H1 (cell line): ENCODE data around the gene RBM8A. TPM values are rescaled to one million over a fixed set of nuclear protein-coding genes. Genes with fewer than 3 reads are reported as not detected.
A peak's percentile ranks its signal among the peaks of the same experiment; 100 is the strongest.

Source experiments
- CTCF ChIA-PET: fragments of 300-600 bp; sonication (Branson Sonifier 250); formaldehyde crosslinking; loops from one replicate; lab custom pipeline; 2021; ENCODE audit not compliant: partially characterized antibody; lab: Charles Lee
- POLR2A ChIA-PET: fragments of 300-600 bp; sonication (Branson Sonifier 250); formaldehyde crosslinking; loops from one replicate; lab custom pipeline; 2021; ENCODE audit warnings: inconsistent platforms; ENCODE audit not compliant: partially characterized antibody; lab: Charles Lee
- DNase-seq, 2 experiments: peaks; one replicate each; pipeline versions ENCODE4 v3.0.0 to v3.0.0-alpha.2; 2010 to 2022; ENCODE audit warnings: low spot score in 2 of 2, low read depth in 1 of 2, mixed read lengths in 1 of 2
- FAIRE-seq: peaks from 2 replicates; lab custom pipeline; 2011; peaks lifted over from hg19 to GRCh38; lab: Jason Lieb, UNC
- H2AFZ ChIP-seq: 2 replicates; pipeline ENCODE4 v1.8.1; 2012; ENCODE audit warnings: low read length, inconsistent platforms
- H2AK5ac ChIP-seq: 2 replicates; pipeline ENCODE4 v1.6.1; 2013; ENCODE audit warnings: low read depth, low read length
- H2BK120ac ChIP-seq: replicated peaks from 2 replicates; pipeline ENCODE3; 2013; ENCODE audit warnings: low read depth, low read length, inconsistent platforms
- H2BK12ac ChIP-seq: 2 replicates; pipeline ENCODE4 v1.6.1; 2013; ENCODE audit warnings: low read depth, low read length
- H2BK15ac ChIP-seq: 2 replicates; pipeline ENCODE4 v1.6.1; 2013; ENCODE audit warnings: low read length
- H2BK20ac ChIP-seq: 2 replicates; pipeline ENCODE4 v1.6.1; 2013; ENCODE audit warnings: low read length
- H2BK5ac ChIP-seq: 2 replicates; pipeline ENCODE4 v1.6.1; 2013; ENCODE audit warnings: low read depth, low read length
- H3K14ac ChIP-seq: 2 replicates; pipeline ENCODE4 v1.6.1; 2013; ENCODE audit warnings: inconsistent platforms; ENCODE audit not compliant: insufficient read length
- H3K18ac ChIP-seq: 2 replicates; pipeline ENCODE4 v1.6.1; 2013; ENCODE audit warnings: low read length; ENCODE audit errors: extremely low read depth
- H3K23ac ChIP-seq: 2 replicates; pipeline ENCODE4 v1.6.1; 2013; ENCODE audit warnings: inconsistent platforms; ENCODE audit not compliant: insufficient read length
- H3K23me2 ChIP-seq: 2 replicates; pipeline ENCODE4 v1.6.1; 2013; ENCODE audit warnings: low read depth, low read length
- H3K27ac ChIP-seq: 2 replicates; pipeline ENCODE4 v1.6.1; 2011; ENCODE audit warnings: low read depth, low read length, inconsistent platforms
- H3K27me3 ChIP-seq, 4 experiments: replicated peaks in 1 of 4; 1 replicate in 1 of 4; 2 replicates in 3 of 4; pipeline versions ENCODE4 v1.6.1 to v1.8.1; 2011 to 2013; ENCODE audit warnings: low read length in 3 of 4, mild to moderate bottlenecking in 3 of 4, inconsistent platforms in 2 of 4, mixed read lengths in 2 of 4, moderate library complexity in 1 of 4; ENCODE audit not compliant: control insufficient read depth in 3 of 4, insufficient read depth in 3 of 4; ENCODE audit errors: extremely low read depth in 1 of 4
- H3K36me3 ChIP-seq, 4 experiments: 2 replicates each; pipeline versions ENCODE4 v1.6.1 to v1.8.1; 2011 to 2013; ENCODE audit warnings: mild to moderate bottlenecking in 4 of 4, low read length in 3 of 4, moderate library complexity in 2 of 4, control low read depth in 1 of 4, inconsistent platforms in 1 of 4; ENCODE audit not compliant: insufficient read depth in 4 of 4, control insufficient read depth in 2 of 4
- H3K4ac ChIP-seq: replicated peaks from 2 replicates; pipeline ENCODE3; 2013; ENCODE audit warnings: low read length, low read depth, mixed read lengths, inconsistent platforms; ENCODE audit not compliant: insufficient read length
- H3K4me1 ChIP-seq, 4 experiments: replicated peaks in 1 of 4; 1 replicate in 1 of 4; 2 replicates in 3 of 4; pipeline versions ENCODE4 v1.6.1 to v1.8.1; 2011 to 2013; ENCODE audit warnings: low read length in 3 of 4, inconsistent platforms in 2 of 4, mixed read lengths in 1 of 4; ENCODE audit not compliant: insufficient read depth in 4 of 4, control insufficient read depth in 3 of 4
- H3K4me2 ChIP-seq, 2 experiments: 2 replicates each; pipeline versions ENCODE4 v1.6.1 to v1.8.1; 2011 to 2013; ENCODE audit warnings: low read depth in 2 of 2, low read length in 2 of 2, control low read depth in 1 of 2, inconsistent platforms in 1 of 2, mild to moderate bottlenecking in 1 of 2; ENCODE audit not compliant: insufficient read depth in 1 of 2
- H3K4me3 ChIP-seq, 4 experiments: fragments of 200-600, 300-600 bp in 1 of 4; sonication (generic), shearing (Covaris generic), sonication (Bioruptor Twin) in 1 of 4; 2 replicates each; pipeline versions ENCODE4 v1.5.1 to v1.8.1; 2011 to 2016; ENCODE audit warnings: low read length in 4 of 4, low read depth in 3 of 4, control low read depth in 2 of 4, inconsistent platforms in 2 of 4, mild to moderate bottlenecking in 2 of 4, mixed read lengths in 1 of 4, moderate library complexity in 1 of 4; ENCODE audit not compliant: insufficient read depth in 2 of 4; ENCODE audit errors: extremely low read depth in 1 of 4
- H3K56ac ChIP-seq: replicated peaks from 2 replicates; pipeline ENCODE3; 2013; ENCODE audit warnings: low read depth, mild to moderate bottlenecking, mixed read lengths, low read length, inconsistent platforms; ENCODE audit not compliant: insufficient read length
- H3K79me1 ChIP-seq: 2 replicates; pipeline ENCODE4 v1.6.1; 2013; ENCODE audit warnings: low read depth, low read length, control low read depth
- H3K79me2 ChIP-seq, 2 experiments: 2 replicates each; pipeline versions ENCODE4 v1.6.1 to v1.8.1; 2012 to 2013; ENCODE audit warnings: low read length in 2 of 2, mild to moderate bottlenecking in 2 of 2, inconsistent platforms in 1 of 2; ENCODE audit not compliant: insufficient read depth in 2 of 2, control insufficient read depth in 1 of 2
- H3K9ac ChIP-seq, 4 experiments: replicated peaks in 1 of 4; 1 replicate in 1 of 4; 2 replicates in 3 of 4; pipeline versions ENCODE4 v1.6.1 to v1.8.1; 2011 to 2013; ENCODE audit warnings: low read depth in 3 of 4, low read length in 3 of 4, control low read depth in 2 of 4, mild to moderate bottlenecking in 2 of 4, moderate library complexity in 2 of 4, inconsistent platforms in 1 of 4; ENCODE audit errors: extremely low read depth in 1 of 4
- H3K9me3 ChIP-seq, 2 experiments: 2 replicates each; pipeline versions ENCODE4 v1.6.1 to v1.8.1; 2012 to 2013; ENCODE audit warnings: mild to moderate bottlenecking in 2 of 2, moderate library complexity in 2 of 2, control low read depth in 1 of 2, inconsistent platforms in 1 of 2, low read depth in 1 of 2, low read length in 1 of 2, mixed read lengths in 1 of 2; ENCODE audit not compliant: insufficient read depth in 2 of 2
- H4K20me1 ChIP-seq, 2 experiments: replicated peaks in 1 of 2; 2 replicates each; pipeline versions ENCODE3 to v1.8.1; 2011 to 2013; ENCODE audit warnings: inconsistent platforms in 2 of 2, low read length in 2 of 2, mild to moderate bottlenecking in 1 of 2; ENCODE audit not compliant: insufficient read depth in 2 of 2, control insufficient read depth in 1 of 2
- H4K5ac ChIP-seq: 2 replicates; pipeline ENCODE4 v1.6.1; 2013; ENCODE audit warnings: low read length, low read depth, mixed read lengths, inconsistent platforms; ENCODE audit not compliant: insufficient read length
- H4K8ac ChIP-seq: 2 replicates; pipeline ENCODE4 v1.8.0; 2013; ENCODE audit warnings: mild to moderate bottlenecking, moderate library complexity, low read length, inconsistent platforms; ENCODE audit not compliant: insufficient read depth; ENCODE audit errors: extremely low read depth
- H4K91ac ChIP-seq: replicated peaks from 2 replicates; pipeline ENCODE3; 2013; ENCODE audit warnings: low read length, mixed read lengths, inconsistent platforms; ENCODE audit not compliant: insufficient read length
- CBX5 ChIP-seq: fragments of 300-800, 300-1000 bp; sonication (generic); IDR thresholded peaks from 2 replicates; pipeline ENCODE4 v1.7.1; 2016; ENCODE audit warnings: antibody characterized with exemption, low read length, low read depth
- CHD1 ChIP-seq: IDR thresholded peaks from 2 replicates; pipeline ENCODE4 v1.6.1; 2012; ENCODE audit warnings: low read depth, low read length, improper control_type of control experiment
- POLR2A ChIP-seq, 2 experiments: IDR thresholded peaks; 1 replicate in 1 of 2; 2 replicates in 1 of 2; pipeline ENCODE4 v1.6.1; 2011; ENCODE audit warnings: low read depth in 2 of 2, low read length in 2 of 2, mild to moderate bottlenecking in 2 of 2; ENCODE audit errors: control extremely low read depth in 1 of 2
- RFX5 ChIP-seq: IDR thresholded peaks from 2 replicates; pipeline ENCODE4 v1.6.1; 2011; ENCODE audit warnings: low read depth, low read length, improper control_type of control experiment, borderline replicate concordance
- RNF2 ChIP-seq: fragments of 200-900, 300-1000 bp; sonication (generic); IDR thresholded peaks from 2 replicates; pipeline ENCODE4 v1.7.1; 2016; ENCODE audit warnings: borderline replicate concordance, low read depth, mild to moderate bottlenecking, antibody characterized with exemption, low read length; ENCODE audit not compliant: poor library complexity, severe bottlenecking; ENCODE audit errors: missing control alignments
- SIX5 ChIP-seq: IDR thresholded peaks from 2 replicates; pipeline ENCODE4 v1.6.1; 2011; ENCODE audit warnings: mild to moderate bottlenecking, low read depth, low read length
- YY1 ChIP-seq: IDR thresholded peaks from 2 replicates; pipeline ENCODE4 v1.6.1; 2011; ENCODE audit warnings: low read depth, mild to moderate bottlenecking, low read length
- ZNF274 ChIP-seq: IDR thresholded peaks from 2 replicates; pipeline ENCODE4 v1.7.0; 2012; ENCODE audit warnings: low read length, borderline replicate concordance; ENCODE audit errors: extremely low read depth
- WGBS, 2 experiments: shearing (Covaris generic) in 1 of 2; methylation state at CpG; one replicate each; pipeline versions ENCODE4 v1.1.6 to v1.1.7; 2013 to 2015; ENCODE audit warnings: low lambda C conversion rate in 2 of 2, mixed read lengths in 2 of 2, inconsistent platforms in 1 of 2, low coverage in 1 of 2, missing lambda C conversion rate in 1 of 2; ENCODE audit not compliant: insufficient replicate concordance in 2 of 2, insufficient coverage in 1 of 2, insufficient read length in 1 of 2; ENCODE audit errors: extremely low coverage in 1 of 2, missing lambda C conversion rate in 1 of 2; 5-methylcytosine and 5-hydroxymethylcytosine counted together
- polyA plus RNA-seq, 7 experiments: library from polyadenylated mRNA; depleted of rRNA in 3 of 7; stranded (reverse) in 5 of 7; unstranded in 2 of 7; fragments of >200 nt in 5 of 7; fragments of 200-250 nt in 2 of 7; gene quantifications; 1 replicate in 5 of 7; 2 replicates in 1 of 7; 4 replicates in 1 of 7; pipeline versions ENCODE4 v1.2.1 to v1.2.3, GENCODE V29; 2011 to 2013; ENCODE audit warnings: missing spikeins in 2 of 7, mixed read lengths in 2 of 7
- total RNA-seq: library from RNA; stranded (reverse); fragmentation: NEBNext Ultra II Directional; extraction: Animal tissue kit (Norgen Biotek cat#: 25700); gene quantifications from 2 replicates; pipeline ENCODE4 v1.2.1, GENCODE V29; 2021
- TF ChIP-seq, protein P1 (sequence below): IDR thresholded peaks from 2 replicates; pipeline ENCODE4 v1.6.1; 2011; ENCODE audit warnings: low read length, improper control_type of control experiment

The RBM8A gene
- total and polyA plus RNA-seq, 2 of the 8 experiments (the other 6 are each of a cell fraction or from before 2014, with no cell fraction given), result 125 to 216 TPM

DNA sequence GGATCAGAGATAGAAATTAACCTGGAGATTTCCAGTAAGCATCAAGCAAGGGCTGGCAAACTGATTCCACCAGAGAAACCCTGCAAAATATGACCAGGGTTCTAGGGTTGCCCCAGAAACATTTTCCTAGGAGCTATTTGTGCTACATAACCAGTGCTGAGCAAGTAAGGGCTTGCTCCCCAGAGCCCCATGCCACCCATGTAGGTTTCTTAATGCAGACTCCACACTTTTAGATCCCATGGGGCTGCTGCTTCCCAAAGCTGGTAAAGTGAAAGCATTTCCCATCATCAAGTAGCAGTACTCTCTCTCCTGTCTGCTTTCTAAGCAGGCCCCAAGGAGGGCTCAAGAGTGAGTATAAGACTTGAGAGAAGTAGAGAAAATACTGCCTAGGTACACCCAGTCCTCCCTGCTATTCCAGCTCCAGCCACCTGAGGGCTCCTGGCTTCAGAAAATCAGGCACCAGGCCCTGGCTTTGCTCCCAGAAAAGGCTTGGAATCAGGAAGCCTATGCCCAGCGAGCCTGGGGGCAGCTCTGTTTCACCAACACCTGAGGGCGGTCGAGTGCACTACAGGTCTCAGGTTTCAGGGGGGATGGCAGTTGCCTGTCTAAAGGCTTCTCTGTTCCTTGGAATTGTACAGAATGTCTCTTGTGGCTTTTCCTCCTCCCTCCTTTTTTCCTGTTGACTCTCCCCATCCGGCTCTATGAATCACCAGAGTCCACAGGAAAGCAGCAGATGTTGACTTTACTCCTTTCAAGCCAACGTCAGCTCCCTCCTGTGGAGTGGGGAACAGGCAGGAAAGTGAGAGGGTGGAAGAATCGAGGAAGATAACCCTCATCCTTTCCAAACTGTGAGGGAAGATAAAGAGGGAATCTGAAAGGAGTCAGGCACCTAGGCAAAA is 35.4 kb downstream of the RBM8A start:
- H3K23me2 ChIP-seq, result no peaks in the 10 kb centered on the region
- no peaks in the 10 kb centered on the region for H3K9me3 ChIP-seq
- peak overlapping the region; percentile 57; the same call in 1 of the 2 replicates for H2BK5ac ChIP-seq
- H2BK120ac ChIP-seq, result no peak overlapping the region
- no peak overlapping the region for H4K5ac ChIP-seq
- 14% methylated on average over 6 of the region's 6 CpGs; no CpG with 5 or more reads in 1 of the 2 experiments for WGBS, 2 experiments
- H3K79me2 ChIP-seq, result no peaks in the 10 kb centered on the region
- no peak overlapping the region for H3K56ac ChIP-seq
- H3K23ac ChIP-seq, result no peak overlapping the region
- no peak overlapping the region for H3K27ac ChIP-seq
- peaks cover 0 to 6% (median 4%) of the 10 kb centered on the region in 4 experiments; a peak in 3 of 7 replicates for H3K4me1 ChIP-seq
- H3K4me2 ChIP-seq, result peak overlapping the region; percentile 30 to 57; a peak in 3 of 4 replicates
- H3K18ac ChIP-seq, result peak overlapping the region; percentile 68; the same call in 1 of the 2 replicates
- no peak overlapping the region for H2AK5ac ChIP-seq
- FAIRE-seq (peak; percentile 80), DNase-seq (peak; percentile 94 to 96)
- peak overlapping the region; percentile 99 for H2BK15ac ChIP-seq
- H4K8ac ChIP-seq, result no peak overlapping the region
- H4K20me1 ChIP-seq, result no peaks in the 10 kb centered on the region
- CTCF ChIA-PET, result interaction anchor here (1.1 to 8.7 kb wide), 35 partner anchors 8 to 144 kb away, joined by 3 to 146 read pairs (median 8); partner anchors contain the start of genes ANKRD34A, ITGA10, LIX1L and NUDT17
- H3K9ac ChIP-seq, result no peak overlapping the region
- H3K4me3 ChIP-seq, result peak overlapping the region in 3 of 4 experiments; percentile 2 to 48 (median 3); a peak in 4 of 8 replicates
- H3K27me3 ChIP-seq, result no peaks in the 10 kb centered on the region
- H2BK12ac ChIP-seq, result peak overlapping the region; percentile 27; the same call in 1 of the 2 replicates
- H3K36me3 ChIP-seq, result no peaks in the 10 kb centered on the region
- no peak overlapping the region for H4K91ac ChIP-seq
- H3K79me1 ChIP-seq, result no peaks in the 10 kb centered on the region
- H2AFZ ChIP-seq, result peak overlapping the region; percentile 88
- POLR2A ChIA-PET, result interaction anchor here (0.5 to 2.1 kb wide), 13 partner anchors 10 to 160 kb away, joined by 3 to 8 read pairs (median 3); partner anchors contain the start of genes NUDT17 and PEX11B
- no peak overlapping the region for H3K14ac ChIP-seq
- no peak overlapping the region for H2BK20ac ChIP-seq
- no peak overlapping the region for H3K4ac ChIP-seq
- peak in 1 of 2 experiments; percentile 27; a peak in 1 of 3 replicates for TF ChIP-seq POLR2A (IDR thresholded peaks at IDR 0.05; ENCODE audit: control extremely low read depth in 1 of 2, low read depth in 2 of 2, low read length in 2 of 2)
- peak; percentile 52; the same call in 1 of the 2 replicates for TF ChIP-seq YY1
- no peak for TF ChIP-seq CBX5
- TF ChIP-seq CHD1, result no peak
- TF ChIP-seq RFX5, result no peak
- no peak for TF ChIP-seq ZNF274
- peak; percentile 55 for TF ChIP-seq SIX5
- TF ChIP-seq, protein P1, sequence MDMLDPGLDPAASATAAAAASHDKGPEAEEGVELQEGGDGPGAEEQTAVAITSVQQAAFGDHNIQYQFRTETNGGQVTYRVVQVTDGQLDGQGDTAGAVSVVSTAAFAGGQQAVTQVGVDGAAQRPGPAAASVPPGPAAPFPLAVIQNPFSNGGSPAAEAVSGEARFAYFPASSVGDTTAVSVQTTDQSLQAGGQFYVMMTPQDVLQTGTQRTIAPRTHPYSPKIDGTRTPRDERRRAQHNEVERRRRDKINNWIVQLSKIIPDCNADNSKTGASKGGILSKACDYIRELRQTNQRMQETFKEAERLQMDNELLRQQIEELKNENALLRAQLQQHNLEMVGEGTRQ, result peak; percentile 10; the same call in 1 of the 2 replicates
- no peak for TF ChIP-seq RNF2
